Peyer's patch (tissue), 4 donors: ENCODE results near the gene FAM222A.

Experiments used
- POLR2A ChIP-seq, 2 donors: fragments of 450-650 bp; IDR thresholded peaks; one replicate each; pipeline ENCODE4 v1.5.1; 2017; ENCODE audit warnings: antibody characterized with exemption in 2 of 2, mild to moderate bottlenecking in 2 of 2, moderate library complexity in 2 of 2
- TF ChIP-seq, protein P1 (sequence below), 6 experiments: fragments of 450-650 bp in 4 of 6; fragments of 200-600 bp in 2 of 6; sonication (generic) in 1 of 6; IDR thresholded peaks; one replicate each; pipeline ENCODE4 v1.5.1; 2017 to 2019; ENCODE audit warnings: antibody characterized with exemption in 6 of 6, mild to moderate bottlenecking in 3 of 6, moderate library complexity in 1 of 6

DNA sequence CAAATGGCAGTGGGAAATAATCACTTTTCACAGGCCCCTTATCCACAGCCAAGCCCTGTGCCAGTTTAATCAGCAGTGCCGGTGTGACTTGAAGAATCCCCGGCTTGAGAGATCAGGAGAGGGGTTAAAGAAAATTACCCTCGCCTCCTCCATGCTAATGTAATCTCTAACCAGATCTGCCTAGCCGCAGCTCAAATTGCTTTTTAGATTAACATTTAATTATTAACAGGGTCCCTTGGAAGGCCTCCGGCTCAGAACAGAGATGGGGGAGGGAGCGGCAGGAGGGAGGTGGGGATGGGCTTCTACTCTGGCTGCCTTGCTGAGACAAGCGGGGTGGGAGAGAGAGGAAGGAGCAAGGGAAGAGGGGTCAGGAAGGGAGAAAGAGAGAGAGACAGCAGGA is 24.0 kb downstream of the FAM222A start:
- TF ChIP-seq, protein P1, sequence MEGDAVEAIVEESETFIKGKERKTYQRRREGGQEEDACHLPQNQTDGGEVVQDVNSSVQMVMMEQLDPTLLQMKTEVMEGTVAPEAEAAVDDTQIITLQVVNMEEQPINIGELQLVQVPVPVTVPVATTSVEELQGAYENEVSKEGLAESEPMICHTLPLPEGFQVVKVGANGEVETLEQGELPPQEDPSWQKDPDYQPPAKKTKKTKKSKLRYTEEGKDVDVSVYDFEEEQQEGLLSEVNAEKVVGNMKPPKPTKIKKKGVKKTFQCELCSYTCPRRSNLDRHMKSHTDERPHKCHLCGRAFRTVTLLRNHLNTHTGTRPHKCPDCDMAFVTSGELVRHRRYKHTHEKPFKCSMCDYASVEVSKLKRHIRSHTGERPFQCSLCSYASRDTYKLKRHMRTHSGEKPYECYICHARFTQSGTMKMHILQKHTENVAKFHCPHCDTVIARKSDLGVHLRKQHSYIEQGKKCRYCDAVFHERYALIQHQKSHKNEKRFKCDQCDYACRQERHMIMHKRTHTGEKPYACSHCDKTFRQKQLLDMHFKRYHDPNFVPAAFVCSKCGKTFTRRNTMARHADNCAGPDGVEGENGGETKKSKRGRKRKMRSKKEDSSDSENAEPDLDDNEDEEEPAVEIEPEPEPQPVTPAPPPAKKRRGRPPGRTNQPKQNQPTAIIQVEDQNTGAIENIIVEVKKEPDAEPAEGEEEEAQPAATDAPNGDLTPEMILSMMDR (IDR thresholded peaks at IDR 0.05) = no peak
- no peak for TF ChIP-seq POLR2A (IDR thresholded peaks at IDR 0.05)
